H1 (cell line): ENCODE measurements around the gene SRCIN1. TPM values are rescaled to one million over a fixed set of nuclear protein-coding genes. Genes with fewer than 3 reads are reported as not detected.

ENCODE experiments used
- CTCF ChIA-PET: fragments of 300-600 bp; sonication (Branson Sonifier 250); formaldehyde crosslinking; loops from one replicate; lab custom pipeline; 2021; ENCODE audit not compliant: partially characterized antibody; lab: Charles Lee
- POLR2A ChIA-PET: fragments of 300-600 bp; sonication (Branson Sonifier 250); formaldehyde crosslinking; loops from one replicate; lab custom pipeline; 2021; ENCODE audit warnings: inconsistent platforms; ENCODE audit not compliant: partially characterized antibody; lab: Charles Lee
- DNase-seq, 2 experiments: peaks; one replicate each; pipeline versions ENCODE4 v3.0.0 to v3.0.0-alpha.2; 2010 to 2022; ENCODE audit warnings: low spot score in 2 of 2, low read depth in 1 of 2, mixed read lengths in 1 of 2
- FAIRE-seq: peaks from 2 replicates; lab custom pipeline; 2011; peaks lifted over from hg19 to GRCh38; lab: Jason Lieb, UNC
- H2AFZ ChIP-seq: 2 replicates; pipeline ENCODE4 v1.8.1; 2012; ENCODE audit warnings: low read length, inconsistent platforms
- H2AK5ac ChIP-seq: 2 replicates; pipeline ENCODE4 v1.6.1; 2013; ENCODE audit warnings: low read depth, low read length
- H2BK120ac ChIP-seq: replicated peaks from 2 replicates; pipeline ENCODE3; 2013; ENCODE audit warnings: low read depth, low read length, inconsistent platforms
- H2BK12ac ChIP-seq: 2 replicates; pipeline ENCODE4 v1.6.1; 2013; ENCODE audit warnings: low read depth, low read length
- H2BK15ac ChIP-seq: 2 replicates; pipeline ENCODE4 v1.6.1; 2013; ENCODE audit warnings: low read length
- H2BK20ac ChIP-seq: 2 replicates; pipeline ENCODE4 v1.6.1; 2013; ENCODE audit warnings: low read length
- H2BK5ac ChIP-seq: 2 replicates; pipeline ENCODE4 v1.6.1; 2013; ENCODE audit warnings: low read depth, low read length
- H3K14ac ChIP-seq: 2 replicates; pipeline ENCODE4 v1.6.1; 2013; ENCODE audit warnings: inconsistent platforms; ENCODE audit not compliant: insufficient read length
- H3K18ac ChIP-seq: 2 replicates; pipeline ENCODE4 v1.6.1; 2013; ENCODE audit warnings: low read length; ENCODE audit errors: extremely low read depth
- H3K23ac ChIP-seq: 2 replicates; pipeline ENCODE4 v1.6.1; 2013; ENCODE audit warnings: inconsistent platforms; ENCODE audit not compliant: insufficient read length
- H3K23me2 ChIP-seq: 2 replicates; pipeline ENCODE4 v1.6.1; 2013; ENCODE audit warnings: low read depth, low read length
- H3K27ac ChIP-seq: 2 replicates; pipeline ENCODE4 v1.6.1; 2011; ENCODE audit warnings: low read depth, low read length, inconsistent platforms
- H3K27me3 ChIP-seq, 4 experiments: replicated peaks in 1 of 4; 1 replicate in 1 of 4; 2 replicates in 3 of 4; pipeline versions ENCODE4 v1.6.1 to v1.8.1; 2011 to 2013; ENCODE audit warnings: low read length in 3 of 4, mild to moderate bottlenecking in 3 of 4, inconsistent platforms in 2 of 4, mixed read lengths in 2 of 4, moderate library complexity in 1 of 4; ENCODE audit not compliant: control insufficient read depth in 3 of 4, insufficient read depth in 3 of 4; ENCODE audit errors: extremely low read depth in 1 of 4
- H3K36me3 ChIP-seq, 4 experiments: 2 replicates each; pipeline versions ENCODE4 v1.6.1 to v1.8.1; 2011 to 2013; ENCODE audit warnings: mild to moderate bottlenecking in 4 of 4, low read length in 3 of 4, moderate library complexity in 2 of 4, control low read depth in 1 of 4, inconsistent platforms in 1 of 4; ENCODE audit not compliant: insufficient read depth in 4 of 4, control insufficient read depth in 2 of 4
- H3K4ac ChIP-seq: replicated peaks from 2 replicates; pipeline ENCODE3; 2013; ENCODE audit warnings: low read length, low read depth, mixed read lengths, inconsistent platforms; ENCODE audit not compliant: insufficient read length
- H3K4me1 ChIP-seq, 4 experiments: replicated peaks in 1 of 4; 1 replicate in 1 of 4; 2 replicates in 3 of 4; pipeline versions ENCODE4 v1.6.1 to v1.8.1; 2011 to 2013; ENCODE audit warnings: low read length in 3 of 4, inconsistent platforms in 2 of 4, mixed read lengths in 1 of 4; ENCODE audit not compliant: insufficient read depth in 4 of 4, control insufficient read depth in 3 of 4
- H3K4me2 ChIP-seq, 2 experiments: 2 replicates each; pipeline versions ENCODE4 v1.6.1 to v1.8.1; 2011 to 2013; ENCODE audit warnings: low read depth in 2 of 2, low read length in 2 of 2, control low read depth in 1 of 2, inconsistent platforms in 1 of 2, mild to moderate bottlenecking in 1 of 2; ENCODE audit not compliant: insufficient read depth in 1 of 2
- H3K4me3 ChIP-seq, 4 experiments: fragments of 200-600, 300-600 bp in 1 of 4; sonication (generic), shearing (Covaris generic), sonication (Bioruptor Twin) in 1 of 4; 2 replicates each; pipeline versions ENCODE4 v1.5.1 to v1.8.1; 2011 to 2016; ENCODE audit warnings: low read length in 4 of 4, low read depth in 3 of 4, control low read depth in 2 of 4, inconsistent platforms in 2 of 4, mild to moderate bottlenecking in 2 of 4, mixed read lengths in 1 of 4, moderate library complexity in 1 of 4; ENCODE audit not compliant: insufficient read depth in 2 of 4; ENCODE audit errors: extremely low read depth in 1 of 4
- H3K56ac ChIP-seq: replicated peaks from 2 replicates; pipeline ENCODE3; 2013; ENCODE audit warnings: low read depth, mild to moderate bottlenecking, mixed read lengths, low read length, inconsistent platforms; ENCODE audit not compliant: insufficient read length
- H3K79me1 ChIP-seq: 2 replicates; pipeline ENCODE4 v1.6.1; 2013; ENCODE audit warnings: low read depth, low read length, control low read depth
- H3K79me2 ChIP-seq, 2 experiments: 2 replicates each; pipeline versions ENCODE4 v1.6.1 to v1.8.1; 2012 to 2013; ENCODE audit warnings: low read length in 2 of 2, mild to moderate bottlenecking in 2 of 2, inconsistent platforms in 1 of 2; ENCODE audit not compliant: insufficient read depth in 2 of 2, control insufficient read depth in 1 of 2
- H3K9ac ChIP-seq, 4 experiments: replicated peaks in 1 of 4; 1 replicate in 1 of 4; 2 replicates in 3 of 4; pipeline versions ENCODE4 v1.6.1 to v1.8.1; 2011 to 2013; ENCODE audit warnings: low read depth in 3 of 4, low read length in 3 of 4, control low read depth in 2 of 4, mild to moderate bottlenecking in 2 of 4, moderate library complexity in 2 of 4, inconsistent platforms in 1 of 4; ENCODE audit errors: extremely low read depth in 1 of 4
- H3K9me3 ChIP-seq, 2 experiments: 2 replicates each; pipeline versions ENCODE4 v1.6.1 to v1.8.1; 2012 to 2013; ENCODE audit warnings: mild to moderate bottlenecking in 2 of 2, moderate library complexity in 2 of 2, control low read depth in 1 of 2, inconsistent platforms in 1 of 2, low read depth in 1 of 2, low read length in 1 of 2, mixed read lengths in 1 of 2; ENCODE audit not compliant: insufficient read depth in 2 of 2
- H4K20me1 ChIP-seq, 2 experiments: replicated peaks in 1 of 2; 2 replicates each; pipeline versions ENCODE3 to v1.8.1; 2011 to 2013; ENCODE audit warnings: inconsistent platforms in 2 of 2, low read length in 2 of 2, mild to moderate bottlenecking in 1 of 2; ENCODE audit not compliant: insufficient read depth in 2 of 2, control insufficient read depth in 1 of 2
- H4K5ac ChIP-seq: 2 replicates; pipeline ENCODE4 v1.6.1; 2013; ENCODE audit warnings: low read length, low read depth, mixed read lengths, inconsistent platforms; ENCODE audit not compliant: insufficient read length
- H4K8ac ChIP-seq: 2 replicates; pipeline ENCODE4 v1.8.0; 2013; ENCODE audit warnings: mild to moderate bottlenecking, moderate library complexity, low read length, inconsistent platforms; ENCODE audit not compliant: insufficient read depth; ENCODE audit errors: extremely low read depth
- H4K91ac ChIP-seq: replicated peaks from 2 replicates; pipeline ENCODE3; 2013; ENCODE audit warnings: low read length, mixed read lengths, inconsistent platforms; ENCODE audit not compliant: insufficient read length
- KDM5A ChIP-seq: fragments of 200-600 bp; IDR thresholded peaks from 2 replicates; pipeline ENCODE4 v1.7.1; 2012; ENCODE audit warnings: mild to moderate bottlenecking, low read length, inconsistent platforms, mixed read lengths
- RNF2 ChIP-seq: fragments of 200-900, 300-1000 bp; sonication (generic); IDR thresholded peaks from 2 replicates; pipeline ENCODE4 v1.7.1; 2016; ENCODE audit warnings: borderline replicate concordance, low read depth, mild to moderate bottlenecking, antibody characterized with exemption, low read length; ENCODE audit not compliant: poor library complexity, severe bottlenecking; ENCODE audit errors: missing control alignments
- SIN3A ChIP-seq, 2 experiments: IDR thresholded peaks in 1 of 2; conservative IDR thresholded peaks in 1 of 2; 2 replicates each; pipeline ENCODE4 v1.6.1; 2011 to 2012; ENCODE audit warnings: low read length in 2 of 2, improper control_type of control experiment in 1 of 2, low read depth in 1 of 2, mild to moderate bottlenecking in 1 of 2
- polyA plus RNA-seq, 7 experiments: library from polyadenylated mRNA; depleted of rRNA in 3 of 7; stranded (reverse) in 5 of 7; unstranded in 2 of 7; fragments of >200 nt in 5 of 7; fragments of 200-250 nt in 2 of 7; gene quantifications; 1 replicate in 5 of 7; 2 replicates in 1 of 7; 4 replicates in 1 of 7; pipeline versions ENCODE4 v1.2.1 to v1.2.3, GENCODE V29; 2011 to 2013; ENCODE audit warnings: missing spikeins in 2 of 7, mixed read lengths in 2 of 7
- total RNA-seq: library from RNA; stranded (reverse); fragmentation: NEBNext Ultra II Directional; extraction: Animal tissue kit (Norgen Biotek cat#: 25700); gene quantifications from 2 replicates; pipeline ENCODE4 v1.2.1, GENCODE V29; 2021

SRCIN1 gene
- total and polyA plus RNA-seq, 2 of the 8 experiments (the other 6 are each of a cell fraction or from before 2014, with no cell fraction given) = 2.8 to 3.8 TPM

GRCh38 chr17:38625482-38625881, 19.7 kb upstream of the SRCIN1 start:
- H4K20me1 ChIP-seq = no peaks in the 10 kb centered on the region
- no peak overlapping the region for H4K8ac ChIP-seq
- H2AFZ ChIP-seq = no peak overlapping the region
- H3K18ac ChIP-seq = no peak overlapping the region
- no peak overlapping the region for H4K5ac ChIP-seq
- no peaks in the 10 kb centered on the region for H3K79me1 ChIP-seq
- FAIRE-seq = no peak
- H3K4me1 ChIP-seq = no peaks in the 10 kb centered on the region
- no peak overlapping the region for H2BK15ac ChIP-seq
- H2BK5ac ChIP-seq = no peak overlapping the region
- ChIA-PET POLR2A (no interaction called here), CTCF (interaction anchor here (1.0 to 1.9 kb wide), 4 partner anchors 41 to 116 kb away, joined by 3 to 6 read pairs (median 4); no protein-coding TSS in a partner anchor)
- no peak overlapping the region for H2BK12ac ChIP-seq
- H3K23ac ChIP-seq = no peak overlapping the region
- no peak overlapping the region for H3K56ac ChIP-seq
- H3K4me2 ChIP-seq = no peak overlapping the region
- no peak overlapping the region for H2AK5ac ChIP-seq
- H2BK20ac ChIP-seq = no peak overlapping the region
- H3K14ac ChIP-seq = no peak overlapping the region
- no peak overlapping the region for H4K91ac ChIP-seq
- H3K4me3 ChIP-seq = no peak overlapping the region
- TF ChIP-seq KDM5A = no peak
- TF ChIP-seq RNF2 = no peak
- TF ChIP-seq SIN3A (conservative IDR thresholded peaks at IDR 0.05 in 1 of 2, IDR thresholded peaks at IDR 0.05 in 1 of 2; ENCODE audit: low read depth in 1 of 2, low read length in 2 of 2) = no peak
- H3K23me2 ChIP-seq = no peaks in the 10 kb centered on the region
- H3K36me3 ChIP-seq = no peaks in the 10 kb centered on the region
- no peak for DNase-seq
- H3K9ac ChIP-seq = no peak overlapping the region
- no peak overlapping the region for H3K4ac ChIP-seq
- H3K79me2 ChIP-seq = no peaks in the 10 kb centered on the region
- no peaks in the 10 kb centered on the region for H3K27me3 ChIP-seq
- no peak overlapping the region for H3K27ac ChIP-seq
- H2BK120ac ChIP-seq = no peak overlapping the region
- no peaks in the 10 kb centered on the region for H3K9me3 ChIP-seq
